ENCODE data around the gene MBNL3. TPM values are rescaled to one million over a fixed set of nuclear protein-coding genes. Genes with fewer than 3 reads are reported as not detected.

The MBNL3 gene
- total and polyA plus RNA-seq, 9 of the 15 experiments (the other 6 are each of a cell fraction or from before 2014, with no cell fraction given): under 0.01 to 0.25 (median 0.16) TPM

GRCh38 chrX:132480581-132481203, 8.1 kb downstream of the MBNL3 start (continued):
- TF ChIP-seq HBP1 (CRISPR knock-in tag; IDR thresholded peaks at IDR 0.05): no peak
- no peak for TF ChIP-seq MCM3 (IDR thresholded peaks at IDR 0.05)
- no peak for TF ChIP-seq FOSL1 (tag; conservative IDR thresholded peaks at IDR 0.05)
- no peak for TF ChIP-seq ZNF316 (IDR thresholded peaks at IDR 0.05)
- TF ChIP-seq RBM34 (IDR thresholded peaks at IDR 0.05; ENCODE audit: borderline replicate concordance, insufficient read depth, low read length): no peak

GRCh38 chrX:132474544-132475248, 14.1 kb downstream of the MBNL3 start:
- no peaks in the 10 kb centered on the region for H4K20me1 ChIP-seq (replicated peaks; ENCODE audit: control insufficient read depth, insufficient read depth, low read length)
- no peak overlapping the region for H2AFZ ChIP-seq (ENCODE audit: low read depth, low read length)
- intact Hi-C loops (cut with micrococcal nuclease) (loop anchor here (5.0 kb wide), 1 partner anchor 257 kb away; the partner anchor contains the start of gene RAP2C), in situ Hi-C loops (cut with MboI) (loop anchor here (25.0 kb wide), 1 partner anchor 637 kb away; no protein-coding TSS in a partner anchor)
- WGBS (ENCODE audit: insufficient coverage, low coverage, missing lambda C conversion rate): 0% methylated on average over 1 of the region's 1 CpG
- no peak overlapping the region for H3K9ac ChIP-seq (ENCODE audit: insufficient read depth in 1 of 2, low read depth in 2 of 2, low read length in 2 of 2)
- H3K4me1 ChIP-seq (replicated peaks in 1 of 2; ENCODE audit: control insufficient read depth in 2 of 2, insufficient read depth in 2 of 2, low read length in 2 of 2): no peaks in the 10 kb centered on the region
- DNase-seq (ENCODE audit: extremely low read depth in 1 of 4, low spot score in 3 of 4) (no peak), FAIRE-seq (no peak), ATAC-seq (no peak)
- TF ChIP-seq CEBPG (CRISPR knock-in tag; IDR thresholded peaks at IDR 0.05) (no peak), CEBPG (tag; conservative IDR thresholded peaks at IDR 0.05 in 1 of 2, IDR thresholded peaks at IDR 0.05 in 1 of 2) (0 out of 4 replicates have a peak, but pooled peaks of 1 of the 2 experiments have one; percentile 53), KDM1A (IDR thresholded peaks at IDR 0.05) (no peak), CEBPB (tag; IDR thresholded peaks at IDR 0.05) (0 out of 2 replicates have a peak, but pooled peaks have one; percentile 18)
- H3K4me2 ChIP-seq (ENCODE audit: insufficient read depth, low read length): no peak overlapping the region
- ChIA-PET CTCF (ENCODE audit: low intra/inter-chr PET ratio) (interaction anchor here (0.6 kb wide), 1 partner anchor 182 kb away, joined by 3 read pairs; no protein-coding TSS in a partner anchor), POLR2A (interaction anchor here (0.7 kb wide), 1 partner anchor 24 kb away, joined by 3 read pairs; no protein-coding TSS in a partner anchor)
- no peaks in the 10 kb centered on the region for H3K36me3 ChIP-seq (ENCODE audit: control insufficient read depth, insufficient read depth, low read length)
- no peak overlapping the region for H3K27ac ChIP-seq (ENCODE audit: extremely low read depth, low read depth, low read length)
- no peaks in the 10 kb centered on the region for H3K27me3 ChIP-seq (ENCODE audit: control insufficient read depth in 2 of 2, insufficient read depth in 2 of 2, low read length in 2 of 2)
- no TSS peak for BruUV-seq (replicated peaks)
- H3K9me1 ChIP-seq (ENCODE audit: control insufficient read depth, insufficient read depth, low read length): no peaks in the 10 kb centered on the region
- H3K9me3 ChIP-seq (replicated peaks; ENCODE audit: control insufficient read depth, insufficient read depth, low read depth, low read length): no peaks in the 10 kb centered on the region
- H3K79me2 ChIP-seq (ENCODE audit: control insufficient read depth, insufficient read depth, low read length): no peaks in the 10 kb centered on the region
- H3K4me3 ChIP-seq: no peak overlapping the region
